GM18526 (cell line): ENCODE data around the gene XPO5.

Experiments used
- POLR2A ChIP-seq: IDR thresholded peaks from 3 replicates; pipeline ENCODE4 v1.6.1; 2011; ENCODE audit not compliant: insufficient read length; ENCODE audit errors: extremely low read depth

XPO5 gene

GRCh38 chr6:43540507-43540906, 35.3 kb downstream of the XPO5 start:
- no peak for TF ChIP-seq POLR2A

- TF ChIP-seq POLR2A: no peak
These were observed 43.6 kb downstream of the XPO5 start for GRCh38 chr6:43532201-43532600.

- no peak for TF ChIP-seq POLR2A
These were observed 51.3 kb downstream of the XPO5 start for GRCh38 chr6:43524483-43524961.

- no peak for TF ChIP-seq POLR2A
These were observed 52.6 kb downstream of the XPO5 start for GRCh38 chr6:43523284-43523683.

- TF ChIP-seq POLR2A: no peak
These were observed 53.1 kb downstream of the XPO5 start for GRCh38 chr6:43522547-43523261.

GRCh38 chr6:43521836-43522235, 54.0 kb downstream of the XPO5 start:
- no peak for TF ChIP-seq POLR2A

- TF ChIP-seq POLR2A: no peak
These were observed 55.7 kb downstream of the XPO5 start for GRCh38 chr6:43520097-43520496.

- no peak for TF ChIP-seq POLR2A
These were observed 58.1 kb downstream of the XPO5 start for GRCh38 chr6:43517505-43518357.

GRCh38 chr6:43516697-43517504, 58.9 kb downstream of the XPO5 start, which contains the start of the genes POLR1C and YIPF3:
Gene POLR1C, plus strand, starts transcription at chr6:43517089. Its CDS starts 21 bp downstream, at chr6:43517110.
Gene YIPF3, minus strand, starts transcription at chr6:43516926. Its CDS starts 119 bp downstream, at chr6:43516807.
- peak; percentile 87 for TF ChIP-seq POLR2A

GRCh38 chr6:43516367-43516696, 59.5 kb downstream of the XPO5 start:
- no peak for TF ChIP-seq POLR2A

GRCh38 chr6:43515808-43516207, 60.0 kb downstream of the XPO5 start:
- TF ChIP-seq POLR2A: no peak

GRCh38 chr6:43511824-43512415, 63.9 kb downstream of the XPO5 start:
- no peak for TF ChIP-seq POLR2A

- TF ChIP-seq POLR2A: no peak
These were observed 65.0 kb downstream of the XPO5 start for GRCh38 chr6:43510827-43511163.

- TF ChIP-seq POLR2A: no peak
These were observed 65.6 kb downstream of the XPO5 start, which contains the start of gene LRRC73 for GRCh38 chr6:43509984-43510826. Gene LRRC73, minus strand, starts transcription at chr6:43510346. Its CDS starts 561 bp downstream, at chr6:43509785.
